ENCODE results near the gene HCCS.

Gene HCCS

DNA sequence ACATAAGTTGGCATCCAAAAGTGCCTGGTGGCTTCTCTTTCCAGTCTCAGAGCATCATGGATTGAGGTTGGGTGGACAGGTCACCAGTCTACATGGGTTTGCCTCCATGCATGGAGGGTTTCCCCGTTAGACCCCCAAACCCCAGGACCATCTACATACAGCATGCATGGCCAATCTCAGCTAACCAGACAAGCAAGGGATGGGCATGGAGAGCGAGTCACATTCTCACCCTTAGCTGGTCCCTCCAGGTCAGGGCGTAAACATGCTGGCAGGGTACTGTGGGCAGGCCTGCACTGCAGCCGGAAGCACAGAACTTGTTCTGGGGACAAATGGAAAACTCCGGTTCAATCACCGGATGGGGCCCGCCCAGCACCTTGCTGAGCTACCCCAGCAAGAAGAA lies 37.3 kb downstream of the HCCS start:
- TF ChIP-seq SIN3A (IDR thresholded peaks at IDR 0.05; ENCODE audit: borderline replicate concordance, insufficient read depth, low read length) (no peak), TAF1 (IDR thresholded peaks at IDR 0.05; ENCODE audit: borderline replicate concordance, insufficient read depth, low read length) (no peak), FOXP2 (optimal IDR thresholded peaks at IDR 0.05; ENCODE audit: borderline replicate concordance, extremely low read depth, extremely low read length, insufficient read depth) (no peak), POLR2AphosphoS5 (IDR thresholded peaks at IDR 0.05; ENCODE audit: low read depth, low read length) (no peak)
- TF ChIP-seq, protein P1, sequence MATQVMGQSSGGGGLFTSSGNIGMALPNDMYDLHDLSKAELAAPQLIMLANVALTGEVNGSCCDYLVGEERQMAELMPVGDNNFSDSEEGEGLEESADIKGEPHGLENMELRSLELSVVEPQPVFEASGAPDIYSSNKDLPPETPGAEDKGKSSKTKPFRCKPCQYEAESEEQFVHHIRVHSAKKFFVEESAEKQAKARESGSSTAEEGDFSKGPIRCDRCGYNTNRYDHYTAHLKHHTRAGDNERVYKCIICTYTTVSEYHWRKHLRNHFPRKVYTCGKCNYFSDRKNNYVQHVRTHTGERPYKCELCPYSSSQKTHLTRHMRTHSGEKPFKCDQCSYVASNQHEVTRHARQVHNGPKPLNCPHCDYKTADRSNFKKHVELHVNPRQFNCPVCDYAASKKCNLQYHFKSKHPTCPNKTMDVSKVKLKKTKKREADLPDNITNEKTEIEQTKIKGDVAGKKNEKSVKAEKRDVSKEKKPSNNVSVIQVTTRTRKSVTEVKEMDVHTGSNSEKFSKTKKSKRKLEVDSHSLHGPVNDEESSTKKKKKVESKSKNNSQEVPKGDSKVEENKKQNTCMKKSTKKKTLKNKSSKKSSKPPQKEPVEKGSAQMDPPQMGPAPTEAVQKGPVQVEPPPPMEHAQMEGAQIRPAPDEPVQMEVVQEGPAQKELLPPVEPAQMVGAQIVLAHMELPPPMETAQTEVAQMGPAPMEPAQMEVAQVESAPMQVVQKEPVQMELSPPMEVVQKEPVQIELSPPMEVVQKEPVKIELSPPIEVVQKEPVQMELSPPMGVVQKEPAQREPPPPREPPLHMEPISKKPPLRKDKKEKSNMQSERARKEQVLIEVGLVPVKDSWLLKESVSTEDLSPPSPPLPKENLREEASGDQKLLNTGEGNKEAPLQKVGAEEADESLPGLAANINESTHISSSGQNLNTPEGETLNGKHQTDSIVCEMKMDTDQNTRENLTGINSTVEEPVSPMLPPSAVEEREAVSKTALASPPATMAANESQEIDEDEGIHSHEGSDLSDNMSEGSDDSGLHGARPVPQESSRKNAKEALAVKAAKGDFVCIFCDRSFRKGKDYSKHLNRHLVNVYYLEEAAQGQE (IDR thresholded peaks at IDR 0.05; ENCODE audit: insufficient read depth in 1 of 2, low read depth in 2 of 2, low read length in 2 of 2): no peak

DNA sequence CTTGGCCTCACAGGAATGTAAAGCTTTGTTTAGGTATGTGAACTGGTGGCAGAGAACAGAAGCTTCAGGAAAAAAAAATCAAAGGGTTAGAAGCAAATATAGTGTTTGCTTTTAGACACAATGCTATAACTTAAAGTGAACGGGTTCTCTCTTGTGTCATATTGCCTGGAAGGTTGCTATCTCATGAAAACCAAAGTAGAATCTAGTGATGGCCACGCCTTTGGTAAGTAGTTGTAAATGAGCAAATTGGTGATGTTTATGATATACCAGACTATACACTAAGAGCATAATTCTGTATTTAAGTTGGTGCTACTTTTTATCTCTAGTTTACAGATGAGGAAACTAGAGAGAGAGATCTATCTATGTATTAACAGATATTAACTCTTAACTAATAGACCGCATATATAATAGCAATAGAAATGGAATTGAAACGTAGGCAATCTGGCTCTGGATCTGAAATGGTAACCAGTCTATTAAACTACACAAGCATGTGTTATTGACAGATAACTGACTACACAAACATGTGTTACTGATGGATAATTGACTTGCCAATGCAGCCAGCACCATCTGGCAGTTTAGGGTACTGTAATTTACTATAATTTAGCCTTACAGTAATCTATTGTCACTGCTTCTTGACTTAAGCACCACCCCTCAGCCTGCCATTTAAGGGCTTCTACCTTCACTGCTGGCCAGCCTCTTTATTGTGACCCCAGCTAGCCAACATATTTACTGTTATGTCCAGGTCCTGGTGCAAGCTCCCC lies 40.8 kb downstream of the HCCS start:
- TF ChIP-seq SIN3A (IDR thresholded peaks at IDR 0.05; ENCODE audit: borderline replicate concordance, insufficient read depth, low read length) (no peak), FOXP2 (optimal IDR thresholded peaks at IDR 0.05; ENCODE audit: borderline replicate concordance, extremely low read depth, extremely low read length, insufficient read depth) (no peak), TAF1 (IDR thresholded peaks at IDR 0.05; ENCODE audit: borderline replicate concordance, insufficient read depth, low read length) (no peak), POLR2AphosphoS5 (IDR thresholded peaks at IDR 0.05; ENCODE audit: low read depth, low read length) (no peak)
- TF ChIP-seq, protein P1 (IDR thresholded peaks at IDR 0.05; ENCODE audit: insufficient read depth in 1 of 2, low read depth in 2 of 2, low read length in 2 of 2): no peak

- TF ChIP-seq, protein P1 (IDR thresholded peaks at IDR 0.05; ENCODE audit: insufficient read depth in 1 of 2, low read depth in 2 of 2, low read length in 2 of 2): no peak
- no peak for TF ChIP-seq FOXP2 (optimal IDR thresholded peaks at IDR 0.05; ENCODE audit: borderline replicate concordance, extremely low read depth, extremely low read length, insufficient read depth)
- no peak for TF ChIP-seq SIN3A (IDR thresholded peaks at IDR 0.05; ENCODE audit: borderline replicate concordance, insufficient read depth, low read length)
- no peak for TF ChIP-seq POLR2AphosphoS5 (IDR thresholded peaks at IDR 0.05; ENCODE audit: low read depth, low read length)
- TF ChIP-seq TAF1 (IDR thresholded peaks at IDR 0.05; ENCODE audit: borderline replicate concordance, insufficient read depth, low read length): no peak
Measured at GRCh38 chrX:11159149-11159548, 48.0 kb downstream of the HCCS start.

GRCh38 chrX:11164433-11164832 lies 53.3 kb downstream of the HCCS start:
- TF ChIP-seq SIN3A (IDR thresholded peaks at IDR 0.05; ENCODE audit: borderline replicate concordance, insufficient read depth, low read length) (no peak), FOXP2 (optimal IDR thresholded peaks at IDR 0.05; ENCODE audit: borderline replicate concordance, extremely low read depth, extremely low read length, insufficient read depth) (no peak)
- TF ChIP-seq, protein P1 (IDR thresholded peaks at IDR 0.05; ENCODE audit: insufficient read depth in 1 of 2, low read depth in 2 of 2, low read length in 2 of 2): no peak

Measured in PFSK-1 (cell line).